Ovary (tissue), 3 donors: ENCODE measurements around the gene ST14.

Experiments
- CTCF ChIP-seq, 3 donors: fragments of 450-650 bp in 2 of 3; fragments of 200-600 bp in 1 of 3; IDR thresholded peaks; one replicate each; pipeline versions ENCODE4 v1.5.1 to v1.8.0; 2016 to 2022; ENCODE audit warnings: antibody characterized with exemption in 3 of 3, mild to moderate bottlenecking in 1 of 3
- POLR2A ChIP-seq: fragments of 450-650 bp; IDR thresholded peaks from one replicate; pipeline ENCODE4 v1.6.1; 2017; ENCODE audit warnings: antibody characterized with exemption, mild to moderate bottlenecking, moderate library complexity
- donor health status: DM: no; HTN: no; CAD: no.

DNA sequence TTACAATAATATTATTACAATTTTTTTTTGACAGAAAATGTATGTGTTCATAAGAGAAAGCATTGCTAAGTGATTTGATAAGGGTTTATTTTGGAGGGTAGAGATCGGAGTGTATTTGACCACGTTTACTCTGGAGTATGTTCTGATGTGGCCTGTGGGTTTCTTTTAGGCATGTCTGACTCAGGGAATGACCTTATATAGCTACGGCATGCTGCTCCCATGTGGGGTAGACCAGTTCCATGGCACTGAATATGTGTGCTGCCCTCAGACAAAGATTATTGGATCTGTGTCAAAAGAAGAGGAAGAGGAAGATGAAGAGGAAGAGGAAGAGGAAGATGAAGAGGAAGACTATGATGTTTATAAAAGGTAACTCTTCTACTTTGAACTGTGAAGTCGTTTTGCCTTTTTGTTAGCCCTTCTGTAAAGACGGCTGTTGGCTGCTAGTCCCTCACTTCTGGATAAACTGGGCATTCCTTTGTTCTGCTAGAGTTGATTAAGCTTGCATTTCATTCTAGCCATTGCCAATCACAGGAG is 38.1 kb upstream of the ST14 start:
- TF ChIP-seq CTCF (IDR thresholded peaks at IDR 0.05) (no peak), POLR2A (no peak)
